K562 (cell line): Measurements from ENCODE around the gene RBP7.

Source experiments
- POLR3A ChIP-seq: IDR thresholded peaks from 2 replicates; pipeline ENCODE4 v1.6.1; 2011; ENCODE audit warnings: borderline replicate concordance, mild to moderate bottlenecking, moderate library complexity; ENCODE audit not compliant: insufficient read length, insufficient read depth; ENCODE audit errors: extremely low read depth
- RFX1 ChIP-seq: fragments of 450-650 bp; IDR thresholded peaks from 2 replicates; pipeline ENCODE4 v1.6.1; 2016; ENCODE audit warnings: mild to moderate bottlenecking, moderate library complexity
- SPI1 ChIP-seq: IDR thresholded peaks from 2 replicates; pipeline ENCODE4 v1.6.1; 2011; ENCODE audit warnings: low read depth, low read length, control low read depth, borderline replicate concordance

GRCh38 chr1:10052347-10052746 lies 55.3 kb downstream of the RBP7 start:
- no peak for TF ChIP-seq POLR3A
- TF ChIP-seq RFX1: no peak
- no peak for TF ChIP-seq SPI1
